Measurements from ENCODE around the gene SARDH.

- TF ChIP-seq CTCF (IDR thresholded peaks at IDR 0.05) (no peak), POLR2A (IDR thresholded peaks at IDR 0.05) (no peak)
These were observed 4.7 kb downstream of the SARDH start for GRCh38 chr9:133733421-133733795.
